Measurements from ENCODE around the gene PIP4K2C. TPM values are rescaled to one million over a fixed set of nuclear protein-coding genes. Genes with fewer than 3 reads are reported as not detected.
"Not testable (repeated sequence)": the region's sequence is repeated elsewhere in the genome, so short reads cannot be mapped to it uniquely, and the experiment has no call there.

Gene PIP4K2C
- total and polyA plus RNA-seq, 2 donors (not counting 1 experiment from before 2014, with no cell fraction given): 11.9 to 24.3 TPM

GRCh38 chr12:57585156-57585555 is 5.8 kb upstream of the PIP4K2C start:
- Histone ChIP-seq H3K9me3 (ENCODE audit: control insufficient read depth, insufficient read depth, low read depth, low read length) (no peaks in the 10 kb centered on the region), H3K4me2 (ENCODE audit: extremely low read depth, insufficient read depth, low read length) (no peak overlapping the region), H3K36me3 (ENCODE audit: control insufficient read depth, insufficient read depth, low read length) (no peaks in the 10 kb centered on the region), H3K27ac (ENCODE audit: insufficient read depth, low read length) (no peak overlapping the region), H4K20me1 (ENCODE audit: control insufficient read depth, extremely low read depth, insufficient read depth, low read length) (no peaks in the 10 kb centered on the region), H3K79me2 (ENCODE audit: control insufficient read depth, insufficient read depth, low read length) (no peaks in the 10 kb centered on the region), H3K4me3 (replicated peaks in 1 of 4; ENCODE audit: control extremely low read depth in 1 of 4, insufficient read depth in 1 of 4, low read depth in 3 of 4, low read length in 4 of 4) (no peak overlapping the region), H3K27me3 (ENCODE audit: control insufficient read depth, insufficient read depth, low read length) (peaks cover 6% of the 10 kb centered on the region), H3K4me1 (ENCODE audit: control insufficient read depth, extremely low read depth, insufficient read depth, low read length) (no peaks in the 10 kb centered on the region), H3K9ac (ENCODE audit: insufficient read depth, low read length) (no peak overlapping the region), H2AFZ (ENCODE audit: low read length) (no peak overlapping the region)
- no peak for DNase-seq (ENCODE audit: low read depth in 2 of 2)
- TF ChIP-seq CTCF (conservative IDR thresholded peaks at IDR 0.05 in 1 of 2, IDR thresholded peaks at IDR 0.05 in 1 of 2; ENCODE audit: low read depth in 1 of 2, low read length in 2 of 2) (no peak), EZH2 (IDR thresholded peaks at IDR 0.05; ENCODE audit: low read length, missing control alignments) (no peak)

GRCh38 chr12:57586128-57586527 is 4.9 kb upstream of the PIP4K2C start:
- Histone ChIP-seq H3K79me2 (ENCODE audit: control insufficient read depth, insufficient read depth, low read length) (no peaks in the 10 kb centered on the region), H3K9ac (ENCODE audit: insufficient read depth, low read length) (no peak overlapping the region), H3K4me3 (replicated peaks in 1 of 4; ENCODE audit: control extremely low read depth in 1 of 4, insufficient read depth in 1 of 4, low read depth in 3 of 4, low read length in 4 of 4) (no peak overlapping the region), H3K4me1 (ENCODE audit: control insufficient read depth, extremely low read depth, insufficient read depth, low read length) (peaks cover 3% of the 10 kb centered on the region), H2AFZ (ENCODE audit: low read length) (no peak overlapping the region), H3K4me2 (ENCODE audit: extremely low read depth, insufficient read depth, low read length) (no peak overlapping the region), H3K36me3 (ENCODE audit: control insufficient read depth, insufficient read depth, low read length) (no peaks in the 10 kb centered on the region), H4K20me1 (ENCODE audit: control insufficient read depth, extremely low read depth, insufficient read depth, low read length) (no peaks in the 10 kb centered on the region), H3K27ac (ENCODE audit: insufficient read depth, low read length) (no peak overlapping the region), H3K9me3 (ENCODE audit: control insufficient read depth, insufficient read depth, low read depth, low read length) (no peaks in the 10 kb centered on the region), H3K27me3 (ENCODE audit: control insufficient read depth, insufficient read depth, low read length) (peaks cover 6% of the 10 kb centered on the region)
- no peak for DNase-seq (ENCODE audit: low read depth in 2 of 2)
- no peak for TF ChIP-seq CTCF (conservative IDR thresholded peaks at IDR 0.05 in 1 of 2, IDR thresholded peaks at IDR 0.05 in 1 of 2; ENCODE audit: low read depth in 1 of 2, low read length in 2 of 2)
- TF ChIP-seq EZH2 (IDR thresholded peaks at IDR 0.05; ENCODE audit: low read length, missing control alignments): no peak

GRCh38 chr12:57586832-57587429 is 4.1 kb upstream of the PIP4K2C start:
- Histone ChIP-seq H3K4me1 (ENCODE audit: control insufficient read depth, extremely low read depth, insufficient read depth, low read length) (peaks cover 3% of the 10 kb centered on the region), H3K27me3 (ENCODE audit: control insufficient read depth, insufficient read depth, low read length) (peaks cover 6% of the 10 kb centered on the region), H3K9me3 (ENCODE audit: control insufficient read depth, insufficient read depth, low read depth, low read length) (no peaks in the 10 kb centered on the region), H3K79me2 (ENCODE audit: control insufficient read depth, insufficient read depth, low read length) (no peaks in the 10 kb centered on the region), H4K20me1 (ENCODE audit: control insufficient read depth, extremely low read depth, insufficient read depth, low read length) (no peaks in the 10 kb centered on the region), H2AFZ (ENCODE audit: low read length) (no peak overlapping the region), H3K4me2 (ENCODE audit: extremely low read depth, insufficient read depth, low read length) (no peak overlapping the region), H3K36me3 (ENCODE audit: control insufficient read depth, insufficient read depth, low read length) (no peaks in the 10 kb centered on the region), H3K4me3 (replicated peaks in 1 of 4; ENCODE audit: control extremely low read depth in 1 of 4, insufficient read depth in 1 of 4, low read depth in 3 of 4, low read length in 4 of 4) (no peak overlapping the region), H3K9ac (ENCODE audit: insufficient read depth, low read length) (no peak overlapping the region), H3K27ac (ENCODE audit: insufficient read depth, low read length) (no peak overlapping the region)
- TF ChIP-seq CTCF (conservative IDR thresholded peaks at IDR 0.05 in 1 of 2, IDR thresholded peaks at IDR 0.05 in 1 of 2; ENCODE audit: low read depth in 1 of 2, low read length in 2 of 2) (no peak), EZH2 (IDR thresholded peaks at IDR 0.05; ENCODE audit: low read length, missing control alignments) (no peak)
- no peak for DNase-seq (ENCODE audit: low read depth in 2 of 2)

- H3K4me2 ChIP-seq (ENCODE audit: extremely low read depth, insufficient read depth, low read length); H3K27ac ChIP-seq (ENCODE audit: insufficient read depth, low read length); H3K4me3 ChIP-seq (replicated peaks in 1 of 4; ENCODE audit: control extremely low read depth in 1 of 4, insufficient read depth in 1 of 4, low read depth in 3 of 4, low read length in 4 of 4); H3K36me3 ChIP-seq (ENCODE audit: control insufficient read depth, insufficient read depth, low read length); H3K79me2 ChIP-seq (ENCODE audit: control insufficient read depth, insufficient read depth, low read length); H2AFZ ChIP-seq (ENCODE audit: low read length); H3K27me3 ChIP-seq (ENCODE audit: control insufficient read depth, insufficient read depth, low read length); H4K20me1 ChIP-seq (ENCODE audit: control insufficient read depth, extremely low read depth, insufficient read depth, low read length); DNase-seq (ENCODE audit: low read depth in 2 of 2); H3K9me3 ChIP-seq (ENCODE audit: control insufficient read depth, insufficient read depth, low read depth, low read length); H3K9ac ChIP-seq (ENCODE audit: insufficient read depth, low read length); H3K4me1 ChIP-seq (ENCODE audit: control insufficient read depth, extremely low read depth, insufficient read depth, low read length): not testable (repeated sequence)
Measured at GRCh38 chr12:57588951-57589610, 1.9 kb upstream of the PIP4K2C start.
